Fibroblast of the aortic adventitia (primary cell): ENCODE measurements around the gene ST7. TPM values are rescaled to one million over a fixed set of nuclear protein-coding genes. Genes with fewer than 3 reads are reported as not detected.

ENCODE experiments used
- DNase-seq: peaks from one replicate; pipeline ENCODE4 v3.0.0-alpha.2; 2010; ENCODE audit warnings: low read depth
- H3K4me3 ChIP-seq: 2 replicates; pipeline ENCODE4 v1.5.1; 2011; ENCODE audit warnings: low read depth, mild to moderate bottlenecking, control low read depth, low read length, moderate library complexity
- small RNA-seq: library from RNA; depleted of rRNA; stranded (forward); fragments of <200 nt; gene quantifications from one replicate; pipeline ENCODE3, GENCODE V24; 2012
- total RNA-seq: library from RNA; depleted of rRNA; stranded (reverse); fragments of >200 nt; gene quantifications from 2 replicates; pipeline ENCODE4 v1.2.3, GENCODE V29; 2012; ENCODE audit warnings: low replicate concordance
- TF ChIP-seq, protein P1 (sequence below): IDR thresholded peaks from 2 replicates; pipeline ENCODE4 v1.5.1; 2011; ENCODE audit warnings: mild to moderate bottlenecking, low read length, control low read depth, inconsistent platforms; ENCODE audit not compliant: insufficient read depth

The ST7 gene
- total RNA-seq, 1 donor, result 22.7 TPM

GRCh38 chr7:117278040-117278439 is 324.7 kb downstream of the ST7 start:
- no peak overlapping the region for H3K4me3 ChIP-seq
- DNase-seq, result no peak
- TF ChIP-seq, protein P1, sequence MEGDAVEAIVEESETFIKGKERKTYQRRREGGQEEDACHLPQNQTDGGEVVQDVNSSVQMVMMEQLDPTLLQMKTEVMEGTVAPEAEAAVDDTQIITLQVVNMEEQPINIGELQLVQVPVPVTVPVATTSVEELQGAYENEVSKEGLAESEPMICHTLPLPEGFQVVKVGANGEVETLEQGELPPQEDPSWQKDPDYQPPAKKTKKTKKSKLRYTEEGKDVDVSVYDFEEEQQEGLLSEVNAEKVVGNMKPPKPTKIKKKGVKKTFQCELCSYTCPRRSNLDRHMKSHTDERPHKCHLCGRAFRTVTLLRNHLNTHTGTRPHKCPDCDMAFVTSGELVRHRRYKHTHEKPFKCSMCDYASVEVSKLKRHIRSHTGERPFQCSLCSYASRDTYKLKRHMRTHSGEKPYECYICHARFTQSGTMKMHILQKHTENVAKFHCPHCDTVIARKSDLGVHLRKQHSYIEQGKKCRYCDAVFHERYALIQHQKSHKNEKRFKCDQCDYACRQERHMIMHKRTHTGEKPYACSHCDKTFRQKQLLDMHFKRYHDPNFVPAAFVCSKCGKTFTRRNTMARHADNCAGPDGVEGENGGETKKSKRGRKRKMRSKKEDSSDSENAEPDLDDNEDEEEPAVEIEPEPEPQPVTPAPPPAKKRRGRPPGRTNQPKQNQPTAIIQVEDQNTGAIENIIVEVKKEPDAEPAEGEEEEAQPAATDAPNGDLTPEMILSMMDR, result no peak

DNA sequence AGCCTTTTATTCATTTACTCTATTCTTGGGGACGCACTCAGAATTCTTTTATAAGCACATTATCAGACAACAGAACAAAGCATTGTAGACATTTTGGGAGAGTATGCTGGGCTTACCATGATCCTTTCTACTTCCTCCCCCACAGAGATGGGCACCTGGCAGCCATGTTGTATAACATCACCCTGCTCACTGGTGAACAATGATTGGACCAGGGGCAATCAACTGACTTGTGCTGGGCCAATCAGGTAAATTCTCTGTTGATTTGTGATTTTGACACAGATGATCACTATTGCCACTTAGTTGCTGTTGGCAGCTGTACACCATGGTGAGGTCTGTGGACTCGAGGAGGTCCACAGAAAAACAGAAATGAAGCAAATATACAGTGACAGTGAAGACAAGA is 325.9 kb downstream of the ST7 start:
- DNase-seq, result no peak
- TF ChIP-seq, protein P1, result no peak
- no peak overlapping the region for H3K4me3 ChIP-seq

Small RNAs within 50 kb of the gene (small RNA-seq; reads per million reads assigned to genes)
- gene AC002542.1 (not detected), gene MTCYBP6 (not detected), gene RF00019 (not detected), gene RF02179 (not detected), gene RF02180 (not detected), gene RF02181 (not detected), gene RF02183 (not detected), gene RF02184 (not detected), gene RF02185 (not detected), gene RF02188 (not detected), gene RNA5SP239 (not detected)

Other genes starting within 250 kb of the ST7 start
- 174 and 246 TPM in 2 replicates for gene CAPZA2, start 90.9 kb upstream of the ST7 start, total RNA-seq